Fibroblast of skin of right biceps (primary cell): Measurements from ENCODE around the gene NAV2.

ENCODE experiments used
- DNase-seq: peaks from one replicate; pipeline ENCODE4 v3.0.0-alpha.2; 2013

The NAV2 gene

DNA sequence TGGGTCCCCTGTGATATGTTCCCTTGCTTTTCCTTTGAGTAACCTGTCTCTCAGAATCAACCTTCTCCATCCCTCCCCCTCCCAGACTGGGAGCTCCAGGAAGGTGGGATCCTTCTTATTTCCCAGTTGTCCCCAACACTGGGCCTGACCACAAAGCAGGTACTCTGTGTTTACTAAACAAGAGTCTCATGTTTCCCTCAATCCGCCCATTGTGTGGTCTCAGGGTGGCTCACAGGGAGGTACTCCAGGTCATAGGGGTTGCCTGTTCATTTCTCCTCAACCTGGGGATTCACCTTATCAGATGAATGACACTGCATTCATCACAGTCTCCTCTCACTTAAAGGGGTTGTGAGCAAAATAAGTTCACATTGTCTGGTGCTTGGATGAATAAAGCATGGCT, 26.4 kb upstream of the NAV2 start:
- no peak for DNase-seq

DNA sequence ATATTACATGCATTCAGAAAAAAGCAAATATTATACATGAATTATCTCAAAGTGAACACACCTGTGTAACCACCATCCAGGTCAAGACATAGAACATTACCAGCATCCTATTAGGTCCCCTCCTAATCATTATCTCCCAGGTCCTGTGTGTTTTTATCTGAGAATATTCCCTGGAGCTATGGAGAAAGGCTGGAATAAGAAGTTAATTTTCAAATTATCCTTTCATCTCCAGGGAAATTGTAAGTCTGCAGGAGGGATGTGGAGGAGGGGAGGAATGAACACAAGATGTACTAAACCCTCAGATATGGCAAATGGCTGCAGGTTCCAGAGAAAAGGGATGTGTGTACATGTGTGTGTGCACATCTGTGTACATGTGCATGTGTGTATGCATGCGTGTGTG, 25.2 kb upstream of the NAV2 start:
- DNase-seq = no peak

DNA sequence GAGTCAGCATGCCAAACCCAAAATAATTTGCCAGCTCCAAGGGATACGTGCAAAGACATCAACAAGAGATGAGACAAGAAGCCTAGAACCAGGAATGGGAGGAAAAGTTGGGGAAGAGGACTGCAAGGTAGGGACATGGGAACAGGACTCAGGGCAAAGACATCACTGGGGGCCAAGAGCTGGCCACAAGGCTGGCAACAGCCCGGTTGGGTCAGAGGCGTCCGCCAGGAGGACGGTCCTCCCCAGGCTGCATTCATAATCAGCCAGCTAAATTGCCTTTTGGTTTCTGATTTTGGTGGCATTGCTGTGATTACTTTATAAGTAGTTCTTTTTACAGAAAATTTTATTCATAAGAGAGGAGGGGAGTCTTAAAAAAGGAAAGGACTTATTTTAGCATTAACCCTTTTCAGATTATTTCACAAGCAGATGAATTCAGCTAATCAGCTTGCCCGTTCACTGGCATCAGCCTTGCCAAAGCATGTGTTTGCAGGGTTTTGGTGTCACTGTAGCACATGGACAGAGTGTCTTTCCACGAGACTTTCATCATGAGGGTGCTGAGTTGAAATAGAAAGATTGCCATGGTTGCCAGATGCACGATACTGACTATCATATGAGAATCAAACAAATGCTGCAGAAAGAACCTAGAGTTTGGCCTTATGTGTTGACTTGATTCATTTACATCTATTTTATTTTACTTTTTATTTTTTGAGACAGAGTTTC, 23.2 kb upstream of the NAV2 start:
- no peak for DNase-seq

DNA sequence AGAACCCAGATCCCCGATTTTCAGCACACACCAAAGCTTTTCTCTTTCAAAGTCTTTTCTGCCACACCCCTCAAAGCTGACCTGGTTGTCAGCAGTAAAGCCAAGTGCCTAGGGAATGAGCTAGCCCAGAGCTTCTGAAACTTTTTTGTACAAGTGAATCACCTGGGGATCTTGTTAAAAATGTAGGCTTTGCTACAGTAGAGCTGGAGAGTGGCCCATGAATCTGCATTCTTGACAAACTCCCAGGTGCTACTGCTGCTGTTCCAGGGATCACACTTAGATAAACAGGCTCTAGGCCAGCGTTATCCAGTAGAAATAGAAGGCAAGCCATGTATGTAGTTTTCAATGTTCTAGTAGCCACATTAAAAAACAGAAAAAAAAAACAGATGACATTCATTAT, 21.8 kb upstream of the NAV2 start:
- DNase-seq = no peak

DNA sequence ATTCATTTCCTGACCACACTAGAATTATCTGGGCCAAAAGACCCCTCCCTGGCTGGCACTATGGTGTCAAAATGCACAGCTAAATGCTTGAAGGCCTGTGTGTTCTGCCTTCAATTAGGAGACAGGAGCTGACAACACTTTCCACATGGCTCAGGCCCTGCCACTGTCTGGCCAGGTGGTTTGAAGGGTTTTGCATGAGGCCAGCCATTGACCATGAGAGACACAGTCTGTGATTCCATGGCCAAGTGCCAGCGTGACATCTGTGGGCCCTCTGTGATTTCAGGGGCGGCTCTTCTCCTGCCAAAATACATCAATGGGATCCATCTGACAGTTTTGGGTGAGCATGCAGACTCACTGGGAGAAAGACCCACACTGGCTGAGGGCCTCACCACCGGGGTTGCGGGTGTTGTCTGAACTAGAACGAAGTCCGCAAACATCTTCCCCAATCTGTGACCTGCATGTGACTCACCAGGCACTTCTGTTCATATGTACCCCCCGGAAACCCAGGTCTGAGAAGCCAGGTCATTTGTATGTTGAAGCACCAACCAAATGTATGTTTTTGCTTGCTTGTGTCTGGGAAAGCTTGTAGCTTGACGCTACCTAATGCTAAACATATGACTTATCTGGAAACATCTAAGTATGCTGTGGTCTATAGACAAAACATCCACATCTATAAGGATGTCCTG, 20.7 kb upstream of the NAV2 start:
- DNase-seq = peak; percentile 77

DNA sequence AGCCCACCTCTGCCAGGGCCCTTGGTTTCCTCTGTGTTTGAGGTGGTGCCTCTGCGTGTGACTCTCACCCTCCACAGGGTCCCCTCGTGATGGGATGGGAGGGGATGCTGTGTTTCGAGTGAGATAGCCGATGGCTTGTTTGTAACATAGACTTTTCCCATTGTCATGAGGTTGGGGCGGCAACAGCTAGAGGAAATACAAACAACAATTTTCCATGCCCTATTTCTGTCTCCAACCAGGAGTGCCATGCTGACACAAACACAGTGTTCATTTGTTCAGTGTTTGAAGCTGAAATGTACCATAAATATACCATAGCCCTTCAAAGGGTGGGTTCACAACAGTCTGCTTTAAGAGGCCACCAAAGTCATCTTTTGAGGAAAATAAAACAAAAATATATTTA, 19.5 kb upstream of the NAV2 start:
- no peak for DNase-seq

DNA sequence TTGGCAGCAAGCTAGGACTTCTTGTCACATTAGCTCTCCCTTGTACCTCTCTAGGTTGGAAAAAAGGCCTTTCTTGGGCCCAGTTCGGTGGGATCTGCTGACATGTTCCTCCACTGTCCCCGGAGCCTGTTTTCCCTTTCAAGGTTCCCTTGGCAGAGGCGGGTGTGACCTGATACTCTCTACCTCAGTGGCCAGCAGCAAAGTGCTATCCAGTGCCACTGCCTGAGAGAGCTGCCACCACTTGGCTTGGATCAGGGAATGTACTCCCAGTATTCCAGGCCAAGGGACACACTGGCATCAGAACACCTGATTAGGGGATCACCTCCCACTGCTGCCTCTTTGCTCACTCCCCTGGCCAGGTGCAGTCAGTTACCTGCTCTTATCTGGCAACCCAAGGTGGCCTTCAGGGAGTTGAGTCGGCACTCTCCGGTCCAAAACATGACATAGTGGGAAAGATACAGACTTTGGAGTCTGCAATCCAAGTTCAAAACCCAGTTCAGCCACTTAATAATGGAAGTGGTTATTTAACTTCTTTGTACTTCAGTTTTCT, 17.8 kb upstream of the NAV2 start:
- no peak for DNase-seq

DNA sequence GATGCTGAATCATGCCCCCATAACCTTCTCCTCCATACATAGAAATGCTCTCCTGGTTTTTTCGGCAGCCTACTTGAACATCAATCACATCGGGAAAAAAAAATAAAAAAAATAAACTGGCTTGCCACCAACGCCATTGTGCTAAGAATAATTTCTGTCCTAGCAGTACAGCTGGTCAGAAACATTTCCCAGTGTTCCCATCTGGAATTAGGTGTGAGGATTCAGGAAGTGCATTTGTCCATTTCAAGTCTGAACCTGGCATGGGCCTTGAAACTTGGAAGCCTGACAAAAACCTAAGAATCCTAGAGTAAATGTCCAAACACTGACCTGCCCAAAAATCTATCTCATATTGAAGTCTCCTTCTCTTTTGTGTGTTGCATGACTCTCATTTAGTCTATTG, 16.6 kb upstream of the NAV2 start:
- no peak for DNase-seq

DNA sequence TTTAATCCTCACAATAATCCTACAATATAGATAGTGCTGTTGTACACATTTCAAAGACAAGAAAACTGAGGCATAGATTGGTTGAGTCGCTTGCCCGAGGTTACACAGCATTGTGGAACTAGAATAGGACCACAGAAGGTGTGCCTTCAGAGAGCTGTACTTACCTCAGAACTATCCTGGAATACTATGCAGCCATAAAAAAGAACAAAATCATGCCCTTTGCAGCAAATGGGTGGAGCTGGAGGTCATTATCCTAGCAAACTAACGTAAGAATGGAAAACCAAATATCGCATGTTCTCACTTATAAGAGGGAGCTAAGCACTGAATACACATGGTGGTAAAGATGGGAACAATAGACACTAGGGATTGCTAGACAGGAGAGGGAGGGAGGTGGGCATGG, 15.7 kb upstream of the NAV2 start:
- no peak for DNase-seq

DNA sequence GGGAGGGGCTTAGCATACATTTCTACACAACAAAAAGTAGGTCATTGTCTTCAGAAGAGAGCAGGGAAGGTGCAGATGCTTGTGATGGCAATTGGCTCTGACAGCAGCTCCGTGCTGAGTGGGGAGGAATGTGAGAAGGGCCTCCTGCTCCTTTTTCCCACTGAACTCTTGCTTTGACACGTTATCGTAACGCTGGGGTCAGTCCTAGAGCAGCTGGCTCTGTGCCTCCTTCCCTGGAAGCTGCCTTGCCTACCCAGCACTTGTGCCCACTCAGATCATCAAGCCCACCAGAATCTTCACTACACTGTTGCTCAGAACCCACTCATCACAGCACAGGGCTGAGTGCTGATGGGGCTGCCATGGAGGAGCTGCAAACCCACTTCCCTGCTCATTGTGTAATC, 14.9 kb upstream of the NAV2 start:
- DNase-seq = no peak

DNA sequence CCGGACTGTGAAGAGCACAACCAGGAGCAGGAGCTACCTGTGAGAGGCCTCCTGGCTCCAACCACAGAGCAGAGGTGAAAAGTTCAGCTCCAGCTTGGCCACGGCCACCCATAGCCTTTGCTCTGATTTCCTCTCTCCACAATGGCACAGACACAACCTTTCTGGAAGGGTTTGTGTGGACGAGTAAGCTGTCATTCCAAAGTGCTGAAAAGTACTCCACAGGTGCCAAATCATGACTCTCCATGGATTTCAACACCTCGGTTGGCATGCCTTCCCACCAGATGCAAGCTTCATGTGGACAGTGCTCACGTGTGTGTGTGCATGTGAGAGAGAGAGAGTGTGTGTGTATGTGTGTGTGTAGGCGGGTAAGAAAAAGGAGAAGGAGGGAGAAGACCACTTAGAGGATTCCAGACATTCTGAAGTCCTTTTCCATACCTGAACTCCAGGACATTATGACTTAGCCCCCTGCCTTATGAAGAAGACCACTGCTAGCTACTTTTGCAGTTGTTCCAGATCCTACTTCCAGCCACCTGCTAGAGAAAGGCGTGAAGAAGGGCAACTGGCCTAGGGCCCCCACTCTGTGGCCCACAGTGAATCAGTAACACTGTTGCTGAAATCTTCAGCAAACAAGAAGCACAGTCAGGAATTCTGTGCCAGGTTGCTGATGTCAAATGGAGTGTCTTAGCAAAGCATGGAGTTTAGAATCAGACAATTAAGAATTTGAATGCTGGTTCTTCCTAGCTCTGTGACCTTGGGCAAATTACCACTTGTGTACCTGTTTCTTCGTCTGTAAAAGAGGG, 13.9 kb upstream of the NAV2 start:
- peak; percentile 80 for DNase-seq

DNA sequence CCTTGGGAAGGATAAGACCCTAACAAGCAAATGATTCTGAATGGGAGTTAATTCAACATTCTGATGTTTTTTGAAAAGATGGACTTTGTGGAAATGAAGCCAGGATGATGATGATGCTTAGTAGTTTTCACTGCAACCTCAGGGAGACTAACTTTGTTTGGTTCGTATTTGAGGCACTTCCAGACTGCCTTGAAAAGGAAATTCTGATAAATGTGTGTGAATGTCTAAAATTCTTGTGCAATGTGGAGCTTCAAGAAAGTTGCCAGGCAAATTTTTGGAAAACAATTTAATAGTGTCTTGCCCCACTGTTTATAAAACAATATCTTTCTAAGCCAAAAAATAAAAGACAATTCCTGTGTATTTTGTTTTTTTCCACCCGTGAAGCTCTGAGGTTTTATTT, 11.2 kb upstream of the NAV2 start:
- DNase-seq = no peak

DNA sequence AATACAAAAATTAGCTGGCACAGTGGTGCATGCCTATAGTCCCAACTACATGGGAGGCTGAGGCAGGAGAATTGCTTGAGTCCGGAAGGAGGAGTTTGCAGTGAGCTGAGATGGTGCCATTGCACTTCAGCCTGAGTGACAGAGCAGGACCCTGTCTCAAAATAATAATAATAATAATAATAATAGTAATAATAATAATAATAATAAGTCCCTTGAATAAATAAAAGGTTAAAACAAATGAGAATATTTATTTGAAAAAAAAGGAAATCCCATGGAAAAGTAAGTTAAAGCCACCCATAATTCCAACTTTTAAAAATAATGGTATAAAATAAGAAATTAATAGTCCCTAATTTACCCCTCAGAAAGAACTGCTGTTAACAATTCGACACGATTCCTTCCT, 10.0 kb upstream of the NAV2 start:
- DNase-seq = no peak

DNA sequence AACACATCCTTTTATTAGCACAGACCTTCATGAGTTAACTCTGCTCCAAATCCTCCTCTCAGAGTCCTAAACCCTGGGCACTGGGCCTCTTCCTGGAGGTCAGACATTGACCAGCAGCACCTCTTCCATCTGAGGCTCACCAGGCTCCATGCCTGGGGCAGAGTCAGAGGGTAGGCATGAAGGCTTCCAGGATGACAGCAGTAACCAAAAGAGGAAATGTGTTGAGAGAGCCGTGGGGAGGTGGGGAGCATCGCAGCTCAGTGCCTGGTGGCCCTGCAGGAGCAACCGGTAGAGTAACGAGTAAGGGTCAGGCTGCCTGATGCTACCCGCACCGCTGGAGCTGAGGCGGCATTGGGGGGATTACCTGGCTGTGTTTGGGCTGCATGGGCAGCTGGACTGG, 9.4 kb upstream of the NAV2 start:
- no peak for DNase-seq

DNA sequence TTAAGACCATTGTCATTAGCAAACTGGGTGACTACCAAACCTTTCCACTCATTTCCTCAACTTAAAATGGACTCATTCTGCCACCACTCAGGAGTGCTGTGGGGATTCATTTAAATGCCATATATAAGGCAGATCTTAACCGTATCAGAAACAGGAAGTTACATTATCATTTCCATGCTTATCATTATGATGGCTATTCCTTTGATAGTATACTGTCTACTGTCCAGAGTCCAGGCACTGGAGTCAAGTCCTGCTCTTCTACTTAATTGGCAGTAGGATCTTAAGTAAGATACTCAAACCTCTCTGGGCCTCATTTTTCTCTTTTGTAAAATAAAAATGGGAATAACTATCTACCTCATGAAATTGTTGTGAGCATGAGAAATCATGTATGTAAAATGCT, 8.4 kb upstream of the NAV2 start:
- no peak for DNase-seq

DNA sequence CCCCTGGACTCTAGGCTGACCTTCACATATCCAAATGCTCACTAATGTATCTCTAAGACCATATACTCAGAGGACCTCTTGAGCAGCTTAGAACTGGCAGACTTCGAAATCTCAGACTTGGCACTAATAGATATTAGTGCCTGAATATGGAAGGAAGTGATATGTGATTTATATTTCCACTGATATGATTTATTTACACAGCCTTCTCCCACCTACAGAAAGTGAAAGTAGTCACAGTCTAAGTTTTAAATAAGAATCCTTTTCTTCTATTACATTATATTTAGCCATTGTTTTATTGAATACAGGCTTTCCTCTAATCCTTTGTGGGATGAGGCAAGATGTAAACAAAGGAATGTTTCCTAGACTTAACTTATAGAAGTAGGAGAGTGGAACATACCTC, 6.7 kb upstream of the NAV2 start:
- no peak for DNase-seq

DNA sequence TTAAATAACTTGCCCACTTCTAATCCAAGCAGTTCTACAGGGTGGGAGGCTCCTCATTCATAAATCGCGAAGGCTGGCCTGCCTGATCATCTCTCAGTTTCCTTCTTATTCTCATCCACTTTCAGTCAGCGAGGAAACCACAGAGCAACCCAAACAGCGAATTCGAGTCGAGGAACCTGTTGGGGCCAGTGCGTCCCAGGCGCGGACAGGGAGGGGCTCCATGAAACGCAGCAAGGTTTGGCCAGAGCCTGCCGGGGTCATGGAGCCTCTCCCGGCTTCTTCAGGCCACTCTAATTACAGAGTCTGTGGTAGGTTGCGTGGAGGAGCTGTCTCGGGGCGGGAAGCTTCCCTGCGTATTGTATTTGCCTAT, 741 bp upstream of the NAV2 start:
- no peak for DNase-seq

DNA sequence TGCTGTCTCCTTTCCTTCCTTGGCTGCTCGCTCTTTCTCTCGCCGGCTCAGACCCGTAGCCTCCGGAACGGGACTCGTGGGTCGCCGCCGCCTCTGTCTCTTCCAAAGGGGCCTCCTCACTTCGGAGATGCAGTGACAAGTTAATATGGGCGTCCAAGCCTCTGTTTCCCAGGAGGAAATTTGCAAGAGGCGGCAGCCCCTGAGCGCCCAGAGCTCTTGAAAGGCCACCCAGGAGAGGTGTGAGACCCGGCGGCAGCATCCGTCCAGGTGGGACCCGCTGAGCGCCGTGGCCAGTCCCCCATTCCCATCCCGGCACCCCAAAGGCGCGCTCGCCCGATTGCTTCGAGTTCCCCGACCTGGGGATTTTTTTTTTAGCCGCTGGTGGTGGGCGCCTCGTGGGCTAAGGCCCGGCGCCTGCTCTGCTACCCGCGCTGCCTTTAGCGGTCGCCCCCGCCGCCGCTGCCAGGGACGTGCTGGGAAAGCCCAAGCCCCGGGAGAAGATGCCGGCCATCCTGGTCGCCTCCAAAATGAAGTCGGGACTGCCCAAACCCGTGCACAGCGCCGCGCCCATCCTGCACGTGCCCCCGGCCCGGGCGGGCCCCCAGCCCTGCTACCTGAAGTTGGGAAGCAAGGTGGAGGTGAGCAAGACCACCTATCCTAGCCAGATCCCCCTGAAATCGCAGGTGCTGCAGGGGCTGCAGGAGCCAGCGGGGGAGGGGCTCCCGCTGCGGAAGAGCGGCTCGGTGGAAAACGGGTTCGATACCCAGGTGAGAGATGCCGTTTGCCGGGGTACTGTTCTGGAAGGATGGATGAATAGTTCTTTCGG, 772 bp downstream of the NAV2 start:
- DNase-seq = no peak

DNA sequence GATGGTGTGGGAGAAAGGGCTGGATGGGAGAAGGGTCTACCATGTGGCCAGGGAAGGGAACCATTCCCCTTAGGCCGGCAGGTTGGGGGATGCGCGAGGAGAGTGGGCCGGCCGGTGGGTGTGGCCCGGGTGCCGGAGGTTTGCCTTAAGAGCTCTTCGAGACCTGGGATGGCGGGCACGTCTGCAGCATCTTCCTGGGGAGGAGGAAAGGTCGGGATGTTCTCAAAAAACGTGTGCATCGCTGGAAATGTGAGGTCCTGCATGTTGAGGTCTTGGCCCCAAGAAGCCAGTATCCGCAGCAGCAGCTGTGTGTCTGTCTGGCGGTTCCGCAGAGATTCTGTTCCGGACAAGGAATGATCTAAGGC, 1.4 kb downstream of the NAV2 start:
- DNase-seq = peak; percentile 26

DNA sequence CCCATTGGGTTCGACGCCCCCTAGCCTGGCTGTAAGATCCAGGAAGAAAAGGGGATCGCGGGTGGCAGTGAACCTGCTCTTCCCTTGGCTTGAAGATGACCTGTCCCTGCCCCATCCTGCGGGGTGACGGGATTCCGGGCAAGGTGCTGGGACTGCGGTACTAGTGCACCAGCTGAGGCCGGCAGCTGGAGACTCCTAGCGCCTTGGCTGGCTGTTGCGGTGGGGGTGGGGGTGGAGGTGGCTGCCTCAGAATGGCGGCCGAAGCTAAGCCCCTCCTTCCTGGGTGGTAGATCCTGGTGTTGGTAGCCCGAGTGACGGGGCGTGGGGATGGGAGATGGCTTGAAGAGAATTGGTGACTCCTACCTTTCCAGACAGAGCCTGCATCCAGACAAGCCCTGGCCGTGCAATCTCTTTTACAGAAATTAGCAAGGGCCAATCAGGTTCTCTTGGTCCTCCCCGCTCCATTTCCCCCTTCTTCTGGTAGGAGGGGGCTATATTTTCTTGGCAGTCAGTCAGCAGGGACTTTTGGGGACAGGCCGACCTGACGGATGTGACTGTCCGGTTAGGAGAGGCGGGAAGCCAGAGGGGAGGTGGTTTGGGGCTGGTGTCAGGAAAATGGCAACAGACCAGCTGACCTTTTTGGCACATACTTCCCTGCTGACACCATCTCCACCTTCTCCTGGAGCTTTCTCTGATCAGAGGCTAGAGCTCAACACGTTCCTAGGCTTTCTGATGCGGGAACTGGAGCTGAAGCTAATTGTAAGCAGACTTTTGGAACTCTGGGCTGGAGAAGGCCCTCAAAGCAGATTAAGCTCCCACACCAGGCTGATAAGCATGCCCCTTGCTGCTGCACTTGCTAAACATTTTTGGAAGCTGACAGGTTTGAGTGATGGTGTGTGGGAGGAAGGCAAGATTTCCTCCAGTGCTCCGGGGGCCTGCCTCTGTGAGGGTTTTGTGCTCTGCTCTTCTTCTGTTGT, 2.0 kb downstream of the NAV2 start:
- DNase-seq = peak; percentile 70

DNA sequence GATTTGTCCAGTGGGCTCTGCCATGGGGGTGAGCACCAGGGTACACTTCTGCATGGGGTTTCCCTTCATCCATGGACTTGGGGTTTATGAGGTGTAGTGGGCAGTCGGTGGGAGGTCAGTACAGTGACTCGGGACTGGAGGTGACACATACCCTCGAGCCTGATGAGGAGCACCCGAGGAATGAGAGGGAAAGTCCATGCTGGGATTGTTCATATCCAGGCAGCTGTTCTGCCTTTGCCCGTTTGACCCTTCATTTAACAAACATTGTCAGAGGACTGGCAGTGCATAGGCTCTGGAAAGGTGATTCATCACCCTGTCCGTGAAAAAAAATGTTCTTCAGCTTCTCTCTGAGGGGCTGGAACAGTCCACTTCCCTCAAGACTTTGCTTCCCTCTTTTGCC, 2.7 kb downstream of the NAV2 start:
- DNase-seq = peak; percentile 79

DNA sequence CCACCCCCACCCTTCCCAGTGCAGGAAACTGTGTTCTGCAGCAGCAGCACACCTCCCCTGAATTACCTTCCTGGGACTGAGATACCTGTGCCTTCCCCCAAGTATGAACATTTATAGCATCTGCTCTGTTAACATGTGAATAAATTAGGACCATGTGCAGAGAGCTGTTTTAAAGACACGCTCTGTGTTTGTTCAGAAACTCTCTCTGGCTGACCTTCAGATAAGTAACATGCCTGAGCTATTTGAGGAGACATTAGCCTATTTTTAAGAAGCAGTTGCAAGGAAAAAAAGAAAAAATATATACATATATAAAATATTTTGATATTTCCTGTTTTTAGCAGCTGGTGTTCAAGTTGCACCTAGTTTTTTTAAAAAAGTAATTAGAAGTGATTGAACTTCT, 5.4 kb downstream of the NAV2 start:
- DNase-seq = no peak
